MCF 10A (cell line): ENCODE results near the gene RASSF5. TPM values are rescaled to one million over a fixed set of nuclear protein-coding genes. Genes with fewer than 3 reads are reported as not detected.

Experiments
- BruUV-seq: library from RNA; stranded (reverse); fragments of 400-500 nt; replicated peaks from 2 replicates; lab custom pipeline; 2021; lab: Mats Ljungman, UMichigan
- CTCF ChIA-PET: fragments of 300-600 bp; sonication (Branson Sonifier 250); formaldehyde crosslinking; extraction: SDS; loops from one replicate; lab custom pipeline; 2021; ENCODE audit warnings: antibody characterized with exemption, inconsistent platforms; lab: Yijun Ruan, JAX
- POLR2A ChIA-PET: fragments of 300-600, 350-650 bp; sonication (Branson Sonifier 250); formaldehyde crosslinking; extraction: SDS; loops from one replicate; lab custom pipeline; 2020; ENCODE audit warnings: antibody characterized with exemption, inconsistent platforms; lab: Yijun Ruan, JAX
- DNase-seq: peaks from one replicate; pipeline ENCODE4 v3.0.0-alpha.2; 2018; ENCODE audit not compliant: unreplicated experiment
- H3K27ac Mint-ChIP-seq: one replicate; pipeline ENCODE4 v1.8.0; 2022; ENCODE audit warnings: mild to moderate bottlenecking, low read depth, mixed read lengths; ENCODE audit not compliant: unreplicated experiment
- H3K27me3 Mint-ChIP-seq: one replicate; pipeline ENCODE4 v1.8.0; 2022; ENCODE audit warnings: mixed read lengths; ENCODE audit not compliant: insufficient read depth, unreplicated experiment
- H3K36me3 Mint-ChIP-seq: one replicate; pipeline ENCODE4 v1.8.0; 2022; ENCODE audit warnings: mild to moderate bottlenecking, moderate library complexity, mixed read lengths; ENCODE audit not compliant: insufficient read depth, unreplicated experiment
- H3K4me1 Mint-ChIP-seq: one replicate; pipeline ENCODE4 v1.8.0; 2022; ENCODE audit warnings: mixed read lengths; ENCODE audit not compliant: insufficient read depth, unreplicated experiment
- H3K4me3 Mint-ChIP-seq: one replicate; pipeline ENCODE4 v1.8.0; 2022; ENCODE audit warnings: mild to moderate bottlenecking, moderate library complexity, mixed read lengths; ENCODE audit not compliant: unreplicated experiment
- H3K9me3 Mint-ChIP-seq: one replicate; pipeline ENCODE4 v1.8.0; 2022; ENCODE audit warnings: mixed read lengths; ENCODE audit not compliant: unreplicated experiment
- intact Hi-C: fragments of 100-400 bp; cut with micrococcal nuclease; formaldehyde crosslinking; loops from 2 replicates; pipeline ENCODE4 v1.14.1; 2022
- total RNA-seq: library from RNA; stranded (reverse); gene quantifications from 2 replicates; pipeline ENCODE4 v1.2.3, GENCODE V29; 2022
- TF ChIP-seq, protein P1 (sequence below): fragments of 200-600 bp; IDR thresholded peaks from one replicate; pipeline ENCODE4 v1.8.0; 2022; ENCODE audit warnings: antibody characterized with exemption, mild to moderate bottlenecking; ENCODE audit not compliant: unreplicated experiment

Gene RASSF5
- total RNA-seq, 1 experiment from 2014 or later, result 8.3 TPM

DNA sequence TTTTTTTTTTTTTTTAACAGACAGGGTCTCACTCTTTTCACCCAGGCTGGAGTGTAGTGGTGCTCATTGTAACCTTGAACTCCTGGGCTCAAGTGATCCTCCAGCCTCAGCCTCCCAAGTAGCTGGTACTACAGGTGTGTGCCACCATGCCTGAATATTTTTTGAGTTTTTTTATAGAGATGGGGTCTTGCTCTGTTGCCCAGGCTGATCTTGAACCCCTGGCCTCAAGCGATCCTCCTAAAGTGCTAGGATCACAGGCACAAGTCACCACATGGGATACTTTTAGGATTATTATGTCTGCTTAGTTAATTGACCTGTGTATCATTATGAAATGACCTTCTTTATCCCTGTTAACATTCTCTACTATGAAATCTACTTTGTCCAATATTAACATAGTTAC is 38.0 kb downstream of the RASSF5 start:
- no peaks in the 10 kb centered on the region for H3K9me3 Mint-ChIP-seq
- POLR2A ChIA-PET, result interaction anchor here (0.6 to 1.6 kb wide), 6 partner anchors 12 to 975 kb away, joined by 3 to 11 read pairs (median 4); no protein-coding TSS in a partner anchor
- peaks cover 5% of the 10 kb centered on the region for H3K36me3 Mint-ChIP-seq
- intact Hi-C loops, result loop anchor here (1.0 to 2.0 kb wide), 2 partner anchors 38 to 119 kb away; no protein-coding TSS in a partner anchor
- no peak overlapping the region for H3K27ac Mint-ChIP-seq
- no peak overlapping the region for H3K4me3 Mint-ChIP-seq
- no peak for DNase-seq
- no peaks in the 10 kb centered on the region for H3K4me1 Mint-ChIP-seq
- TF ChIP-seq, protein P1, sequence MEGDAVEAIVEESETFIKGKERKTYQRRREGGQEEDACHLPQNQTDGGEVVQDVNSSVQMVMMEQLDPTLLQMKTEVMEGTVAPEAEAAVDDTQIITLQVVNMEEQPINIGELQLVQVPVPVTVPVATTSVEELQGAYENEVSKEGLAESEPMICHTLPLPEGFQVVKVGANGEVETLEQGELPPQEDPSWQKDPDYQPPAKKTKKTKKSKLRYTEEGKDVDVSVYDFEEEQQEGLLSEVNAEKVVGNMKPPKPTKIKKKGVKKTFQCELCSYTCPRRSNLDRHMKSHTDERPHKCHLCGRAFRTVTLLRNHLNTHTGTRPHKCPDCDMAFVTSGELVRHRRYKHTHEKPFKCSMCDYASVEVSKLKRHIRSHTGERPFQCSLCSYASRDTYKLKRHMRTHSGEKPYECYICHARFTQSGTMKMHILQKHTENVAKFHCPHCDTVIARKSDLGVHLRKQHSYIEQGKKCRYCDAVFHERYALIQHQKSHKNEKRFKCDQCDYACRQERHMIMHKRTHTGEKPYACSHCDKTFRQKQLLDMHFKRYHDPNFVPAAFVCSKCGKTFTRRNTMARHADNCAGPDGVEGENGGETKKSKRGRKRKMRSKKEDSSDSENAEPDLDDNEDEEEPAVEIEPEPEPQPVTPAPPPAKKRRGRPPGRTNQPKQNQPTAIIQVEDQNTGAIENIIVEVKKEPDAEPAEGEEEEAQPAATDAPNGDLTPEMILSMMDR, result no peak
- CTCF ChIA-PET, result interaction anchor here (0.5 to 9.9 kb wide), 56 partner anchors 11 to 1556 kb away, joined by 3 to 281 read pairs (median 4); partner anchors contain the start of genes IKBKE and RASSF5
- H3K27me3 Mint-ChIP-seq, result no peaks in the 10 kb centered on the region
- BruUV-seq, result no TSS peak

DNA sequence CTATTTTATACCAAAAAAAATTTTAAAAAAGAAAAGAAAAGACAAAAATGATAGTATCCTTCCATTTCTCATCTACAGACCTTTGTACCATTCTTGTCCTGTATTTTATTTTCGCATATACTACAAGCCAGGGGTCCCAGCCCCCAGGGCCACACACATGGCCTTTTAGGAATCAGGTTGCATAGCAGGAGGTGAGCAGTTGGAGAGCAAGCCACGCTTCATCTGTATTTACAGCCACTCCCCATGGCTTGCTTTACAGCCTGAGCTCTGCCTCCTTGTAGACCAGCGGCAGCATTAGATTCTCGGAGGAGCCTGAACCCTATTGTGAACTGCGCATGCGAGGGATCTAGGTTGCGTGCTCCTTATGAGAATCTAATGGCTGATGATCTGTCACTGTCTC is 39.8 kb downstream of the RASSF5 start:
- no peaks in the 10 kb centered on the region for H3K27me3 Mint-ChIP-seq
- no peak overlapping the region for H3K4me3 Mint-ChIP-seq
- BruUV-seq, result no TSS peak
- TF ChIP-seq, protein P1, result no peak
- H3K9me3 Mint-ChIP-seq, result no peaks in the 10 kb centered on the region
- CTCF ChIA-PET, result interaction anchor here (1.5 to 9.9 kb wide), 7 partner anchors 15 to 527 kb away, joined by 3 to 281 read pairs (median 110); partner anchors contain the start of gene RASSF5
- POLR2A ChIA-PET, result no interaction called here
- intact Hi-C loops, result no loop called here
- no peak overlapping the region for H3K27ac Mint-ChIP-seq
- no peak for DNase-seq
- H3K4me1 Mint-ChIP-seq, result no peaks in the 10 kb centered on the region
- no peaks in the 10 kb centered on the region for H3K36me3 Mint-ChIP-seq

DNA sequence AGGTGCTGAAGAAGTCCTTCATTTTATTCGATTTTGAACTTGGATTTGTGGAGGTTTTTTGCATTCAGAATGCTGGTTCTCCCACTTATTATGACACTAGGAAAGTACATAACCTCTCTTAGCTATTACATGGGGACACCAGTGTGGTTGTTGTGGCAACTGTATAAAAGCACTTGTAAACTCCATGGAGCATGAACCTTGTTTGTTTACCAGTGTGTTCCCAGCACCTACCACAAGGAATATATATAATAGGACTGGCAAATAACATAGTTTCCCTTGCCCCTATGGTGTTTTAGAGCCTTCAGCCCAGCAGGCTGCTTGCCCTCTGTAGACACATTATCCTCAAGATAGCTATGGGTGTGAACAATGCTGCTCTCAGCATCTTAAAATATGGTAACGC is 43.1 kb downstream of the RASSF5 start:
- Mint-ChIP-seq H3K27me3 (no peaks in the 10 kb centered on the region), H3K9me3 (no peaks in the 10 kb centered on the region), H3K36me3 (no peaks in the 10 kb centered on the region), H3K27ac (no peak overlapping the region), H3K4me3 (no peak overlapping the region), H3K4me1 (no peaks in the 10 kb centered on the region)
- ChIA-PET POLR2A (interaction anchor here (1.0 to 1.2 kb wide), 2 partner anchors 33 to 37 kb away, joined by 3 to 4 read pairs; no protein-coding TSS in a partner anchor), CTCF (interaction anchor here (0.8 to 4.0 kb wide), 11 partner anchors 10 to 361 kb away, joined by 3 to 23 read pairs (median 4); no protein-coding TSS in a partner anchor)
- no TSS peak for BruUV-seq
- TF ChIP-seq, protein P1, result no peak
- intact Hi-C loops, result no loop called here
- no peak for DNase-seq

DNA sequence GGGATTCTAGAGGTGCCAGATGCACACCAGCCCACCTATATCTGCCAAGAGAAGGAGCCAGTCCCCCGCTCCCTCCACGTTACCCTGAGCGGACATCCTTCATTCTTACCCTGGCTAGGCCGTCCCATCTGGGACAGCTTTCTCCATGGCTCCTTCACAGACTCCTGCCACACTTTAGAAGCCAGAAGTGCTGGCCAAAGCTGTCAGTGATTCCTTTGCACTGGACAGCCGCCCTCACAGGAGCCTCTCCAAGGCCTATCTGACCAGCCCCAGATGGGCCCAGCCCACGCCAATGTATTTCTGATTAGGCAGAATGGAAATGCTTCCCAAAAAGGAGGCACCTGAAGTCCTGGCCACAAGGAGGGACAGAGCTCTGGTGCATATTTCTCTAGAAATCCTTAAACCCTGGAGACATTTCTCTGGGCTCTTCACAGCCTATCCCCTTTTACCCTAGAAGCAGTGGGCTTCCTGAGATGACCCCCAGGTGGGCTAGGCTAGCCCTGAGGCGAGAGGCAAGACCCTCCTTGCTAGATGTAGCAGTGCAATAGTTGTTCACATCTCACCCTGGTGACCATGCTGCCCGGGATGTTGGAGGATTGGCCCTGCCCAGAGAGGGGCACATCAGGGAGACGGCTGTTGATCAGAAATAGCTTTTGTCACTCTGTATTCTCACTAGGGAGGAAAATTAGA is 44.1 kb downstream of the RASSF5 start:
- Mint-ChIP-seq H3K4me1 (no peaks in the 10 kb centered on the region), H3K4me3 (no peak overlapping the region), H3K27me3 (no peaks in the 10 kb centered on the region), H3K9me3 (no peaks in the 10 kb centered on the region), H3K27ac (no peak overlapping the region), H3K36me3 (no peaks in the 10 kb centered on the region)
- TF ChIP-seq, protein P1, result no peak
- CTCF ChIA-PET, result interaction anchor here (0.7 to 4.0 kb wide), 16 partner anchors 8 to 360 kb away, joined by 3 to 23 read pairs (median 3); no protein-coding TSS in a partner anchor
- POLR2A ChIA-PET, result interaction anchor here (1.2 kb wide), 1 partner anchor 32 kb away, joined by 3 read pairs; no protein-coding TSS in a partner anchor
- DNase-seq, result no peak
- BruUV-seq, result no TSS peak
- intact Hi-C loops, result no loop called here
